Panc1 (cell line): ENCODE measurements around the gene LNX1. TPM values are rescaled to one million over a fixed set of nuclear protein-coding genes. Genes with fewer than 3 reads are reported as not detected.

Experiments
- ATAC-seq: fragments of 200-7000 bp; cut with Tn5 transposase; 2 replicates; pipeline ENCODE4 v1.9.1; 2020; ENCODE audit warnings: mild to moderate bottlenecking, moderate library complexity
- BruUV-seq: library from RNA; stranded (reverse); fragments of 400-500 nt; replicated peaks from 2 replicates; lab custom pipeline; 2021; lab: Mats Ljungman, UMichigan
- CTCF ChIA-PET: fragments of 300-600 bp; sonication (Branson Sonifier 250); formaldehyde crosslinking; loops from one replicate; lab custom pipeline; 2022; ENCODE audit warnings: antibody characterized with exemption; lab: Charles Lee
- POLR2A ChIA-PET: fragments of 300-600 bp; sonication (Branson Sonifier 250); formaldehyde crosslinking; loops from one replicate; lab custom pipeline; 2022; ENCODE audit warnings: antibody characterized with exemption; lab: Charles Lee
- DNase-seq: peaks from one replicate; pipeline ENCODE4 v3.0.0-alpha.2; 2010; ENCODE audit warnings: low read depth, low spot score
- H3K27ac ChIP-seq: 2 replicates; pipeline ENCODE4 v1.5.1; 2011; ENCODE audit warnings: mild to moderate bottlenecking, low read length, inconsistent platforms
- H3K27me3 ChIP-seq: fragments of 200-500 bp; sonication (Bioruptor generic); 2 replicates; pipeline ENCODE4 v1.6.0; 2014; ENCODE audit warnings: low read length, inconsistent platforms; ENCODE audit not compliant: control insufficient read depth, insufficient read depth
- H3K36me3 ChIP-seq: fragments of 200-500 bp; sonication (Bioruptor generic); 2 replicates; pipeline ENCODE4 v1.5.1; 2014; ENCODE audit warnings: inconsistent platforms, mild to moderate bottlenecking, low read length, moderate library complexity; ENCODE audit not compliant: control insufficient read depth, insufficient read depth
- H3K4me1 ChIP-seq: 2 replicates; pipeline ENCODE4 v1.5.1; 2011; ENCODE audit warnings: inconsistent platforms, mild to moderate bottlenecking, low read length, moderate library complexity; ENCODE audit not compliant: control insufficient read depth, insufficient read depth
- H3K4me3 ChIP-seq, 2 experiments: 2 replicates each; pipeline ENCODE4 v1.5.1; 2011 to 2012; ENCODE audit warnings: low read depth in 2 of 2, low read length in 2 of 2, mild to moderate bottlenecking in 2 of 2, inconsistent platforms in 1 of 2, moderate library complexity in 1 of 2
- H3K9me3 ChIP-seq: fragments of 200-500 bp; sonication (Bioruptor generic); 2 replicates; pipeline ENCODE4 v1.5.1; 2014; ENCODE audit warnings: low read depth, mild to moderate bottlenecking, inconsistent platforms, low read length, moderate library complexity; ENCODE audit not compliant: control insufficient read depth, insufficient read depth
- CTCF ChIP-seq: fragments of 450-650 bp; IDR thresholded peaks from 2 replicates; pipeline ENCODE4 v1.5.1; 2017; ENCODE audit warnings: mild to moderate bottlenecking
- POLR2AphosphoS5 ChIP-seq: IDR thresholded peaks from 2 replicates; pipeline ENCODE4 v1.6.1; 2012; ENCODE audit warnings: mild to moderate bottlenecking, low read depth, low read length, moderate library complexity
- REST ChIP-seq, 2 experiments: IDR thresholded peaks; 2 replicates each; pipeline ENCODE4 v1.6.1; 2011 to 2012; ENCODE audit warnings: low read depth in 2 of 2, control low read depth in 1 of 2, low read length in 1 of 2, mild to moderate bottlenecking in 1 of 2, moderate library complexity in 1 of 2; ENCODE audit not compliant: insufficient read depth in 1 of 2
- SIN3A ChIP-seq: IDR thresholded peaks from 2 replicates; pipeline ENCODE4 v1.6.1; 2012; ENCODE audit warnings: low read depth, mild to moderate bottlenecking, low read length, moderate library complexity, borderline replicate concordance; ENCODE audit not compliant: insufficient read depth
- TCF7L2 ChIP-seq: IDR thresholded peaks from 2 replicates; pipeline ENCODE4 v1.6.1; 2011; ENCODE audit warnings: mild to moderate bottlenecking, low read depth, low read length, inconsistent platforms
- in situ Hi-C: cut with HindIII; loops from 2 replicates; pipeline ENCODE4 v1.10.0; 2016; ENCODE audit warnings: low sequenced_read_pairs, low pct_unique_long_range_greater_than_20kb
- intact Hi-C: fragments of 100-400 bp; cut with micrococcal nuclease; formaldehyde crosslinking; loops from one replicate; pipeline ENCODE4 v1.10.0; 2022; ENCODE audit not compliant: unreplicated experiment
- total RNA-seq: library from RNA; stranded (reverse); gene quantifications from one replicate; pipeline ENCODE4 v1.2.1, GENCODE V29; 2021; ENCODE audit not compliant: unreplicated experiment

The LNX1 gene
- total RNA-seq, 1 experiment from 2014 or later: 0.18 TPM

- Histone ChIP-seq H3K9me3 (no peaks in the 10 kb centered on the region), H3K27ac (no peak overlapping the region), H3K4me3 (no peak overlapping the region), H3K4me1 (peaks cover 3% of the 10 kb centered on the region), H3K36me3 (no peaks in the 10 kb centered on the region), H3K27me3 (no peaks in the 10 kb centered on the region)
- intact Hi-C loops: no loop called here
- no peak for ATAC-seq
- DNase-seq: no peak
- no peak for TF ChIP-seq SIN3A
- TF ChIP-seq TCF7L2: no peak
- TF ChIP-seq REST (IDR thresholded peaks at IDR 0.05; ENCODE audit: insufficient read depth in 1 of 2, low read depth in 2 of 2, low read length in 1 of 2): no peak
- no peak for TF ChIP-seq CTCF
- BruUV-seq: no TSS peak
- ChIA-PET CTCF (no interaction called here), POLR2A (no interaction called here)
- in situ Hi-C loops: no loop called here
These were observed 4.2 kb downstream of the LNX1 start for GRCh38 chr4:53587135-53587534.

- in situ Hi-C loops: no loop called here
These were observed 5.0 kb downstream of the LNX1 start for GRCh38 chr4:53586121-53586816.

More at GRCh38 chr4:53586121-53586816, 5.0 kb downstream of the LNX1 start:
- no peaks in the 10 kb centered on the region; the same call in 1 of the 2 replicates for H3K4me1 ChIP-seq
- no peak for DNase-seq
- no TSS peak for BruUV-seq
- no peaks in the 10 kb centered on the region for H3K27me3 ChIP-seq
- ChIA-PET CTCF (no interaction called here), POLR2A (no interaction called here)
- H3K4me3 ChIP-seq: no peak overlapping the region
- no peaks in the 10 kb centered on the region for H3K9me3 ChIP-seq
- no peaks in the 10 kb centered on the region for H3K36me3 ChIP-seq
- intact Hi-C loops: no loop called here
- TF ChIP-seq SIN3A (no peak), TCF7L2 (no peak), REST (IDR thresholded peaks at IDR 0.05; ENCODE audit: insufficient read depth in 1 of 2, low read depth in 2 of 2, low read length in 1 of 2) (no peak), CTCF (no peak), POLR2AphosphoS5 (no peak)
- no peak for ATAC-seq
- H3K27ac ChIP-seq: no peak overlapping the region
